GM19467 (cell line): ENCODE measurements around the gene SNAP23.
"Not testable (repeated sequence)": the region's sequence is repeated elsewhere in the genome, so short reads cannot be mapped to it uniquely, and the experiment has no call there.

Experiments used
- ATAC-seq: cut with Tn5 transposase; IDR thresholded peaks from one replicate; pipeline ENCODE4 v1.9.1; 2021; ENCODE audit warnings: mild to moderate bottlenecking, moderate library complexity; ENCODE audit not compliant: unreplicated experiment

SNAP23 gene

GRCh38 chr15:42556550-42557207, 61.2 kb downstream of the SNAP23 start:
- not testable (repeated sequence) for ATAC-seq

DNA sequence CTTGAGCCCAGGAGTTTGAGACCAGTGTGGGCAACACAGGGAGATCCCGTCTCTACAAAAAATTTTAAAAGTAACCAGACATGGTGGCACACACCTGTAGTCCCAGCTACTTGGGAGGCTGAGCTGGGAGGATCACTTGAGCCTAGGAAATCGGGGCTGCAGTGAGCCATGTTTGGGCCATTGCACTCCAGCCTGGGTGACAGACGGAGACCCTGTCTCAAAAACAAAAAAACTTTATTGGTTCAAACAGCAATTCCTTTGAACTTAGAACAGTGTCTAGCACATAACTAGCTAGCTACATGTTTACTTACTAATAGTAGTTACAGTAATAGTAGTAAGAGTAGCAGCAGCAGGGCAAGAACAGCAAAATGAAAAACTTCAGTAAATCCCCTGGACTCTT, 63.3 kb downstream of the SNAP23 start:
- ATAC-seq = no peak

- peak; percentile 87 for ATAC-seq
Measured at GRCh38 chr15:42575188-42576039, 80.0 kb downstream of the SNAP23 start, which contains the start of gene STARD9. STARD9 (plus strand) TSS chr15:42575606; CDS start chr15:42575716, 110 bp downstream.

- no peak for ATAC-seq
Measured at GRCh38 chr15:42576040-42576594, 80.7 kb downstream of the SNAP23 start.

DNA sequence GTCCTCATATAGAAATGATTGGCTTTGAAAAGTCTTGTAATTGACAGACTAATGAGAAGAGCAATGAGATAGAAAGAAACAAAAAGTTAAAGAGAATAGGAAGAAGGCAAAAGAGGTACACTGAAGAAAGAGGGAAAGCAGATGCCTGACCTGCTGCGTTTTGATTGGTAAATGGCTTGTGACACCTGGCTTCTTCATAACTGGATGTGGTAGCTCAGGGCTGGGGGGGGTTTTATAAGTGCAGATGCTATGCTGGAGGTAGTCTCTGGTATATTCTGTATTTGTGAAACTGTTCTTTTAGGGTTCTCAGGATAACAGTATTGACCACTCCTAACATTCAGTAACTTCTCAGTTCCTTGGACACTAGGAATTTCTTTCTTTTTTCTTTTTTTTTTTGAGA, 81.3 kb downstream of the SNAP23 start:
- ATAC-seq = no peak

- ATAC-seq = no peak
Measured at GRCh38 chr15:42577514-42578031, 82.1 kb downstream of the SNAP23 start.

DNA sequence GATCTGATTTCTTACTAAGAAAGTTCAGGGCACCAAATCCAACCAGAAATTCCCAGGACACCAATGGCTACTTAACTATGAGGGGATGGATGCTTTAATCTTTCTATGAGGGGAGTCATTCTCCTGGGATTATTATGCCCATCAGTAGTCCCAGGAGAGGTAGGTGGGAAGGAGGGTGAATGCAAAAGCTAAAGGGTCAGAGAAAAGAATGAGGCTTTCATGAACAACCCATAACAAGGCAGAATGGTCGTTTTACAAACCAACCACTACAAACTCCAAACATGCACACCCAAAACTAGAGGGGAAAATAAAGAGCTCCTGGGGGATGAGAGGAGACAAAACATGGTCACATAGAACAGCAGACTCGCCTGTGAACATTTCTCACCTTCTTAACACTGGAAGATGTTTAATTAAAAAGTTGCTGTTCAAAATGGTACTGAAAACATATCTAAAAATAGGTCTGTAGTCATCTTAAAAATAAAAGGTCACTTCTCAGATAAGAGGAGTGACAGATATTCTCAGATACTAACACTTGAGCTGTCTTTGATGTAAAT, 83.6 kb downstream of the SNAP23 start:
- ATAC-seq = no peak

DNA sequence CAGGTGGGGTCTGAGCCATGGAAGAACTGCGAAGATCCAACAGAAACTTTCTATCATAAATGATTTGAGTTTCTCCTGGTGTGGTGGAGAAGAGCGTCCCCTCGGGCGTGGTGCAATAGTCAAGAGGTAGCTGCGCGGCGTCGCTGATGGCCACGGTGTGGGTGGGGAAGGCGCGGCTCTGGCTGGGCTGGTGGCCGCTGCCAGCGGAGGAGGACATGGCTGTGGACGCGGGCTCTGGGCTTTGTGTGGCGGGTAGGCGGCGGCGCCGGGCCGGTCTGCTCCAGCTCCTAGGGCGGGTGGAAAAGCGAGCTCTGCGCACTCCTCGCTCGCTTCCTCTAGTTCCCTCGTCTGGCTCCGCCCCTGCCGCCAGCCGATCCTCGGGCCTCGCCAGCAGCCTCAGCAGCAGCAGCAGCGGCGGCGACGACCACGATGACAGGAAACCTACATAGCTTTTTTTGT, 85.9 kb downstream of the SNAP23 start:
- peak; percentile 75 for ATAC-seq
